Type B pancreatic cell (in vitro differentiated cells): ENCODE results near the gene UNC5C. TPM values are rescaled to one million over a fixed set of nuclear protein-coding genes. Genes with fewer than 3 reads are reported as not detected.

Source experiments
- DNase-seq: peaks from one replicate; pipeline ENCODE4 v3.0.0; 2021; ENCODE audit warnings: mixed read lengths; ENCODE audit not compliant: unreplicated experiment; ENCODE audit errors: extremely low spot score
- H3K27ac Mint-ChIP-seq: 2 replicates; pipeline ENCODE4 v1.8.0; 2021; ENCODE audit warnings: mild to moderate bottlenecking, mixed read lengths
- H3K27me3 Mint-ChIP-seq: 2 replicates; pipeline ENCODE4 v1.8.0; 2021; ENCODE audit warnings: mixed read lengths
- H3K36me3 Mint-ChIP-seq: 2 replicates; pipeline ENCODE4 v1.8.0; 2021; ENCODE audit warnings: mixed read lengths
- H3K4me1 Mint-ChIP-seq: one replicate; pipeline ENCODE4 v1.8.0; 2021; ENCODE audit warnings: mixed read lengths; ENCODE audit not compliant: unreplicated experiment
- H3K4me3 Mint-ChIP-seq: 2 replicates; pipeline ENCODE4 v1.8.0; 2021; ENCODE audit warnings: mild to moderate bottlenecking, mixed read lengths
- H3K9me3 Mint-ChIP-seq: 2 replicates; pipeline ENCODE4 v1.8.0; 2021; ENCODE audit warnings: mixed read lengths
- CTCF ChIP-seq: fragments of 200-600 bp; sonication (generic); conservative IDR thresholded peaks from 2 replicates; pipeline ENCODE4 v1.5.0; 2021; ENCODE audit warnings: antibody characterized with exemption, mild to moderate bottlenecking
- total RNA-seq: library from RNA; stranded (reverse); gene quantifications from 2 replicates; pipeline ENCODE4 v1.2.1, GENCODE V29; 2021; ENCODE audit warnings: low replicate concordance

UNC5C gene
- total RNA-seq, 1 donor from 2014 or later = 95.0 TPM

- no peak overlapping the region for H3K27ac Mint-ChIP-seq
- TF ChIP-seq CTCF = no peak
Observed at GRCh38 chr4:95161781-95162469, 386.8 kb downstream of the UNC5C start.

GRCh38 chr4:95159384-95159783, 389.4 kb downstream of the UNC5C start:
- no peak overlapping the region for H3K4me3 Mint-ChIP-seq

More at GRCh38 chr4:95161781-95162469, 386.8 kb downstream of the UNC5C start:
- peaks cover 18% of the 10 kb centered on the region for H3K4me1 Mint-ChIP-seq
- DNase-seq = no peak
- no peaks in the 10 kb centered on the region for H3K9me3 Mint-ChIP-seq
- peaks cover 5% of the 10 kb centered on the region for H3K36me3 Mint-ChIP-seq
- H3K4me3 Mint-ChIP-seq = no peak overlapping the region
- H3K27me3 Mint-ChIP-seq = peaks cover 24% of the 10 kb centered on the region

GRCh38 chr4:95158626-95159025, 390.1 kb downstream of the UNC5C start:
- Mint-ChIP-seq H3K36me3 (peaks cover 5% of the 10 kb centered on the region), H3K9me3 (no peaks in the 10 kb centered on the region), H3K27ac (no peak overlapping the region), H3K4me3 (no peak overlapping the region), H3K4me1 (peaks cover 18% of the 10 kb centered on the region), H3K27me3 (peaks cover 22% of the 10 kb centered on the region)
- TF ChIP-seq CTCF = no peak
- DNase-seq = no peak

More at GRCh38 chr4:95159384-95159783, 389.4 kb downstream of the UNC5C start:
- Mint-ChIP-seq H3K4me1 (peaks cover 18% of the 10 kb centered on the region), H3K27me3 (peaks cover 22% of the 10 kb centered on the region), H3K36me3 (peaks cover 5% of the 10 kb centered on the region), H3K27ac (peak overlapping the region; percentile 69), H3K9me3 (no peaks in the 10 kb centered on the region)
- no peak for TF ChIP-seq CTCF
- DNase-seq = no peak

- Mint-ChIP-seq H3K4me1 (peaks cover 18% of the 10 kb centered on the region), H3K27ac (no peak overlapping the region), H3K4me3 (no peak overlapping the region), H3K27me3 (peaks cover 22% of the 10 kb centered on the region), H3K36me3 (peaks cover 4% of the 10 kb centered on the region), H3K9me3 (no peaks in the 10 kb centered on the region)
- no peak for DNase-seq
- TF ChIP-seq CTCF = no peak
Observed at GRCh38 chr4:95158045-95158444, 390.7 kb downstream of the UNC5C start.

- no peaks in the 10 kb centered on the region for H3K36me3 Mint-ChIP-seq
- peaks cover 18% of the 10 kb centered on the region for H3K27me3 Mint-ChIP-seq
Observed at GRCh38 chr4:95157596-95157995, 391.2 kb downstream of the UNC5C start.

More at GRCh38 chr4:95157596-95157995, 391.2 kb downstream of the UNC5C start:
- H3K9me3 Mint-ChIP-seq = no peaks in the 10 kb centered on the region
- DNase-seq = no peak
- H3K4me1 Mint-ChIP-seq = peaks cover 18% of the 10 kb centered on the region
- H3K27ac Mint-ChIP-seq = no peak overlapping the region
- TF ChIP-seq CTCF = no peak
- no peak overlapping the region for H3K4me3 Mint-ChIP-seq
